Stomach (tissue), 9 donors: ENCODE results near the gene NHS. TPM values are rescaled to one million over a fixed set of nuclear protein-coding genes. Genes with fewer than 3 reads are reported as not detected.

Source experiments
- DNase-seq, 2 donors: peaks; one replicate each; pipeline versions ENCODE4 v3.0.0 to v3.0.0-alpha.2; 2013 to 2019
- H3K27ac ChIP-seq, 5 donors: fragments of 200-600 bp in 4 of 5; sonication (generic) in 4 of 5; one replicate each; pipeline ENCODE4 v1.5.1; 2013 to 2019; ENCODE audit warnings: mild to moderate bottlenecking in 1 of 5, moderate library complexity in 1 of 5
- H3K27me3 ChIP-seq, 3 donors: fragments of 200-600 bp; sonication (generic); one replicate each; pipeline ENCODE4 v1.5.1; 2017 to 2019; ENCODE audit warnings: mixed run types in 1 of 3
- H3K36me3 ChIP-seq, 4 donors: fragments of 200-600 bp; sonication (generic); 1 replicate in 3 of 4; 2 replicates in 1 of 4; pipeline ENCODE4 v1.5.1; 2016 to 2019
- H3K4me1 ChIP-seq, 4 donors: fragments of 200-600 bp; sonication (generic); one replicate each; pipeline ENCODE4 v1.5.1; 2016 to 2019
- H3K4me3 ChIP-seq, 4 donors: fragments of 200-600 bp; sonication (generic) in 3 of 4; one replicate each; pipeline ENCODE4 v1.5.1; 2016 to 2019; ENCODE audit warnings: mild to moderate bottlenecking in 1 of 4
- H3K9me3 ChIP-seq, 4 donors: fragments of 200-600 bp; sonication (generic); one replicate each; pipeline ENCODE4 v1.5.1; 2016 to 2019
- EP300 ChIP-seq: sonication (generic); formaldehyde crosslinking; IDR thresholded peaks from one replicate; pipeline ENCODE4 v1.6.1; 2017; ENCODE audit warnings: antibody characterized with exemption
- POLR2A ChIP-seq, 4 donors: fragments of 450-650 bp; IDR thresholded peaks; one replicate each; pipeline ENCODE4 v1.6.1; 2016; ENCODE audit warnings: antibody characterized with exemption in 4 of 4, control low read depth in 2 of 4, mild to moderate bottlenecking in 1 of 4, moderate library complexity in 1 of 4
- POLR2AphosphoS5 ChIP-seq, 3 donors: sonication (generic); formaldehyde crosslinking; IDR thresholded peaks; one replicate each; pipeline ENCODE4 v1.6.1; 2016; ENCODE audit warnings: antibody characterized with exemption in 3 of 3
- WGBS, 5 donors: extraction: QIAGEN DNeasy Blood & Tissue Kit in 3 of 5; methylation state at CpG; one replicate each; pipeline versions ENCODE4 v1.1.5 to v1.1.7; 2013 to 2018; 5-methylcytosine and 5-hydroxymethylcytosine counted together
- intact Hi-C: fragments of 100-400 bp; cut with DNase I; formaldehyde crosslinking; loops from one replicate; pipeline ENCODE4 v1.15.1; 2023; ENCODE audit warnings: low total_unique reads
- polyA plus RNA-seq, 3 donors: library from polyadenylated mRNA; stranded (reverse); fragments of 200-250 nt; gene quantifications; one replicate each; pipeline ENCODE4 v1.2.3, GENCODE V29; 2013
- total RNA-seq, 5 donors: library from RNA; depleted of rRNA; stranded (reverse); fragments of >200 nt; gene quantifications; one replicate each; pipeline versions ENCODE4 v1.1.0 to v1.2.3, GENCODE V29; 2014 to 2016
- TF ChIP-seq, protein P1 (sequence below), 7 experiments: fragments of 450-650 bp in 4 of 7; fragments of 200-600 bp in 3 of 7; sonication (generic) in 3 of 7; IDR thresholded peaks; one replicate each; pipeline ENCODE4 v1.5.1; 2016 to 2019; ENCODE audit warnings: antibody characterized with exemption in 7 of 7, control low read depth in 2 of 7, mild to moderate bottlenecking in 1 of 7
- donor health status: healthy with polysubstance abuse.
- donor health status: Bipolar disorder and iron deficiency.
- donor health status: healthy.

NHS gene
- total and polyA plus RNA-seq, 8 donors = 1.00 to 7.5 (median 4.3) TPM

DNA sequence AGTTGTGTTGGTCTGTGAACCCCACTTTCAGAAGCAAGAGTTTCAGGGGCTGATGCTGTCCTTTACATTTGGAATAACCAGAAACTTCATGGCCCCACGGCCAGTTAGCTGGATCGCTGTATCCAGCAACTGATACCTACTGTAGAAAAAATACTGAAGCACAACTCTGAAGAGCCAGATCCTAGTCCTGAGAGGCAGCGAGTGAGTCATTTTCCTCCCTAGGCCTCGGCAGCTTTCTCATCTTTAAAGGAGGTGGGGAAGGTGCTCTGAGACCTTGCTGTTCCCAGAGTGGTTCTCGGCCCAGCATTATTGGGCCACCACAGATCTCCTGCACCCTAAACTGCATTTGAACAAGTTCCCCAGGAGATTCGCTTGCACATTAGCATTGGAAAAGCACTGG lies 63.2 kb downstream of the NHS start:
- no peak for DNase-seq
- TF ChIP-seq POLR2A (IDR thresholded peaks at IDR 0.05) (no peak), EP300 (no peak), POLR2AphosphoS5 (IDR thresholded peaks at IDR 0.05) (no peak)
- TF ChIP-seq, protein P1, sequence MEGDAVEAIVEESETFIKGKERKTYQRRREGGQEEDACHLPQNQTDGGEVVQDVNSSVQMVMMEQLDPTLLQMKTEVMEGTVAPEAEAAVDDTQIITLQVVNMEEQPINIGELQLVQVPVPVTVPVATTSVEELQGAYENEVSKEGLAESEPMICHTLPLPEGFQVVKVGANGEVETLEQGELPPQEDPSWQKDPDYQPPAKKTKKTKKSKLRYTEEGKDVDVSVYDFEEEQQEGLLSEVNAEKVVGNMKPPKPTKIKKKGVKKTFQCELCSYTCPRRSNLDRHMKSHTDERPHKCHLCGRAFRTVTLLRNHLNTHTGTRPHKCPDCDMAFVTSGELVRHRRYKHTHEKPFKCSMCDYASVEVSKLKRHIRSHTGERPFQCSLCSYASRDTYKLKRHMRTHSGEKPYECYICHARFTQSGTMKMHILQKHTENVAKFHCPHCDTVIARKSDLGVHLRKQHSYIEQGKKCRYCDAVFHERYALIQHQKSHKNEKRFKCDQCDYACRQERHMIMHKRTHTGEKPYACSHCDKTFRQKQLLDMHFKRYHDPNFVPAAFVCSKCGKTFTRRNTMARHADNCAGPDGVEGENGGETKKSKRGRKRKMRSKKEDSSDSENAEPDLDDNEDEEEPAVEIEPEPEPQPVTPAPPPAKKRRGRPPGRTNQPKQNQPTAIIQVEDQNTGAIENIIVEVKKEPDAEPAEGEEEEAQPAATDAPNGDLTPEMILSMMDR (IDR thresholded peaks at IDR 0.05) = no peak
- Histone ChIP-seq H3K9me3 (no peaks in the 10 kb centered on the region), H3K4me1 (peaks cover 0 to 10% (median 2%) of the 10 kb centered on the region in 4 donors), H3K4me3 (no peak overlapping the region), H3K27me3 (no peaks in the 10 kb centered on the region), H3K36me3 (no peaks in the 10 kb centered on the region), H3K27ac (no peak overlapping the region)
- intact Hi-C loops = no loop called here
- 78 to 94% (median 91%) methylated on average over 4 to 6 of the region's 6 CpGs for WGBS, 5 donors

DNA sequence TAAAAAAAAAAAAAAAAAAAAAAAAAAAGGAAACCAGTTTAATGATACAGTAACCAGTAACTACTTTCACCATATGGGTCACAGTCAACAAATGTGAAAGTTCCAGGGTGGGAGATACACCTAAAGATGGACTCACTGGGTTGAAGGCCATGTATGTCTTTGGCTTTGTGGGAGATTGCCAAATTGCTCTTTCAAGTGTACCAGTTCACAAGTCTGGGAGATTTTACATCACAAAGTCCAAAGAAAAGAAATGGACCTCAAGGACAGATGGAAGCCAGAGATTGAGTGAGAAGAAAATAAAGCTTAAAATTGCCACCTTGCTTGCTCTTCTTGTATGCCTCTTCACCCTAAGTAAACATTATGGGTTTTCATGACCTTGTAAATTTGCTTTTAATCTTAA lies 65.3 kb downstream of the NHS start:
- intact Hi-C loops = no loop called here
- no peaks in the 10 kb centered on the region for H3K27me3 ChIP-seq
- H3K9me3 ChIP-seq = no peaks in the 10 kb centered on the region
- no peak overlapping the region for H3K27ac ChIP-seq
- no peak overlapping the region for H3K4me3 ChIP-seq
- TF ChIP-seq POLR2AphosphoS5 (IDR thresholded peaks at IDR 0.05) = no peak
- TF ChIP-seq EP300 = no peak
- TF ChIP-seq, protein P1 (IDR thresholded peaks at IDR 0.05) = no peak
- no peak for TF ChIP-seq POLR2A (IDR thresholded peaks at IDR 0.05)
- peaks cover 0 to 10% (median 2%) of the 10 kb centered on the region in 4 donors for H3K4me1 ChIP-seq
- H3K36me3 ChIP-seq = no peaks in the 10 kb centered on the region
- DNase-seq = no peak

GRCh38 chrX:17440836-17441235 lies 65.8 kb downstream of the NHS start:
- peaks cover 0 to 10% (median 2%) of the 10 kb centered on the region in 4 donors for H3K4me1 ChIP-seq
- no peaks in the 10 kb centered on the region for H3K9me3 ChIP-seq
- no peak overlapping the region for H3K27ac ChIP-seq
- H3K36me3 ChIP-seq = no peaks in the 10 kb centered on the region
- 48 to 76% (median 62%) methylated on average over 3 of the region's 3 CpGs for WGBS, 5 donors
- TF ChIP-seq EP300 (no peak), POLR2AphosphoS5 (IDR thresholded peaks at IDR 0.05) (no peak), POLR2A (IDR thresholded peaks at IDR 0.05) (no peak)
- TF ChIP-seq, protein P1 (IDR thresholded peaks at IDR 0.05) = no peak
- DNase-seq = no peak
- no peak overlapping the region for H3K4me3 ChIP-seq
- H3K27me3 ChIP-seq = no peaks in the 10 kb centered on the region
- intact Hi-C loops = no loop called here

- TF ChIP-seq, protein P1 (IDR thresholded peaks at IDR 0.05) = no peak
- no peak for TF ChIP-seq POLR2A (IDR thresholded peaks at IDR 0.05)
- TF ChIP-seq POLR2AphosphoS5 (IDR thresholded peaks at IDR 0.05) = no peak
- no peak for TF ChIP-seq EP300
- intact Hi-C loops = no loop called here
- no peak for DNase-seq
Observed at GRCh38 chrX:17441965-17442364, 67.0 kb downstream of the NHS start.

More at GRCh38 chrX:17441965-17442364, 67.0 kb downstream of the NHS start:
- Histone ChIP-seq H3K27ac (no peak overlapping the region), H3K9me3 (no peaks in the 10 kb centered on the region), H3K36me3 (no peaks in the 10 kb centered on the region), H3K27me3 (no peaks in the 10 kb centered on the region), H3K4me1 (peaks cover 0 to 11% (median 2%) of the 10 kb centered on the region in 4 donors), H3K4me3 (no peak overlapping the region)
